ENCODE measurements around the gene POLR3K.
"Not testable (repeated sequence)": the region's sequence is repeated elsewhere in the genome, so short reads cannot be mapped to it uniquely, and the experiment has no call there.

Gene POLR3K

DNA sequence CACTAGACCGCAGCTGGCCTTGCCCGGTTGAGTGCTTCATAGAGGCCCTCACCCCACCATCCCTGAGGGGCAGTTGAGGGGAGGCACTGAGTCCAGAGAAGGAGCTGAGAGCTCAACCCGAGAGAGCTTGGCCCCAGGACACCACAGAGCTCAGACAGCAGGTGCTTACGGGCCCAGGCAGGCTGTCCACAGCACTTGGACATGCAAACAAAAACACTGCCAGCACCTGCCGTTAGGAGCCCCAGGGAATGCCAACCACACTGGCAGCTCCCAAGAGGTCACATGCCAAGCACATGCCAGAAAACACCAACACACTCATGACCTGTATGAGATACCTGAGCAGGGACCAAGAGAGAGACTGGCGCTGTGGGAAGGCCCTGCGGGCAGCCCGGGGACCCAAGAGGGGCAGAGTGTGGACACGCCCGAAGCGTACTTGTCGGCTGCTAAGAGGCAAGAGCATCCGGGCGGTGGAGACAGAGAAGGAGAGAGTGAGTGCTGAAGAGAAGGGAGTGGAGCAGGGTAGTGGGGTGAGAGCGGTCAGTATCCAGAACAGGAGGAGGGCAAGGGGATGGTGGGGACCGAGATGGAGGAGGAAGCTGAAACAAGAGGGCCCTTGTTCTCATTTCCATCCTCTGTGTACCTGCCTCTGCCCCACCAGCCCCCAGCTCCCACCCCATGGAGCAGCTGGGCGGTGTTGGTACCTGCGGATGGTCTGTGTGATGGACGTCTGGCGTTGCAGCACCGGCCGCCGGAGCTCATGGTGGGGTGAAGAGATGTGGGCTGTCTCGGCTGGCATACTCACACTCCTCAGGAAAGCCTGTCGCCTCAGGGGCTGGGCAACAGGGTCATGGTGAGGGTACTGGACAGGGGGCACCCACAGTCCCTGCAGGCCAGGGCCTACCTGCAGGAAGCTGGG lies 10.8 kb upstream of the POLR3K start:
- DNase-seq (ENCODE audit: low spot score) = no peak

DNA sequence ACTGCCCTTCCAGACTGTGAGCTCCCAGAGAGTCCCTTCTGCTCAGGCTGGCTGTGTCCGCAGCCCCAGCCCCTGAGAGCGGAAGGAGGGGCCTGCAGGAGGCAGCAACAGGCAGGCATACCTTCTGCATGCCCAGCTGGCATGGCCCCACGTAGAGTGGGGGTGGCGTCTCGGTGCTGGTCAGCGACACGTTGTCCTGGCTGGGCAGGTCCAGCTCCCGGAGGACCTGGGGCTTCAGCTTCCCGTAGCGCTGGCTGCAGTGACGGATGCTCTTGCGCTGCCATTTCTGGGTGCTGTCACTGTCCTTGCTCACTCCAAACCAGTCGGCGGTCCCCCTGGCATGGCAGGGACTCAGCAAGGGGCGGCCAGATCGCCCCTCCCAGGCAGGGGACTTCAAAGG lies 10.1 kb upstream of the POLR3K start:
- DNase-seq (ENCODE audit: low spot score) = no peak

DNA sequence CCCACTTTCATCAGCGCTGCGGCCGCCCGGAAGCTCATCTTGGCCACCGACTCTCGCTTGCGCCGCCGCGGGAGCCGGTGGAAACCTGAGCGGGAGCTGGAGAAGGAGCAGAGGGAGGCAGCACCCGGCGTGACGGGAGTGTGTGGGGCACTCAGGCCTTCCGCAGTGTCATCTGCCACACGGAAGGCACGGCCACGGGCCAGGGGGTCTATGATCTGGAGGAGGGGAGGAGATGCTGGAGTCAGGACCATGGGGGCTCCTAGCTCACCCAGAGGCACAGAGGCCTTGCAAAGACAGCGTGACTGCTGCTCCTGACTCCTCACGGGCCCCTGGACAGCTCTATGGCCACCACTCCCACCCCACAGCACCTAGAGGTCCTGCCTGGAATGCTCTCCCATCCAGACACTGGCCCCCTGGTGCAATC lies 9.6 kb upstream of the POLR3K start:
- no peak for DNase-seq (ENCODE audit: low spot score)

DNA sequence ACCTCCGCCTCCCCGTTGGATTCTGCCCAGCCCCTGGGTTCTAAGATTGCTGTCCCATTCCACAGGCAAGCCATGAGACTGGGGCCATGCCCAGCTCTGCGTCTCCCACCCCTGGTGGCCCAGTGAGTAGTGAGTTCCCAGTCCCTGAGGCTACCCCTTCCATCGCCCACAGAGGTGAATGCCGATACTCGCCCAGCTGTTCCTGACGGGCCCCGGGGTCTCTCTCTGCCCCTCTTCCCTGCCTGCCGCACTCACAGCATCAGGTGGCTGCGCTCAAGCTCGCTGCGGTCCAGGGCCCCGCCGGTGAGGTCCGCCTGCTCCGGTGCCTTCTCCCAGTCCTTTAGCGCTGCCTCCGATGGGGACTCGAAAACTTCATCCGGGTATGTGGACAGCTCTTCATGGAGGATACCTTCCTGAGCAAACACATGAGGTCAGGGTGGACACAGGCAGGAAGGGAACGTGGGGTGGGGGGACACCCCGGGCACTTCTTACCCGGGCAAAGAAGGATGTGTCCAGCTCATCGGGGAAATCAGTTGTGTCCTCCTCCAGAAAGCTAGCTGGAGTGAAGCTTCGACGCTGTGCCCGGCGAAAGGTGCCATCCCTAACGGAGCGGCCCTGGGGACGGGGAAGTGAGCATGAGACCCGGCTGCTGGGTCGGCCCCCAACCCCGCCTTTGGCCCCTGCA lies 9.0 kb upstream of the POLR3K start:
- no peak for DNase-seq (ENCODE audit: low spot score)

DNA sequence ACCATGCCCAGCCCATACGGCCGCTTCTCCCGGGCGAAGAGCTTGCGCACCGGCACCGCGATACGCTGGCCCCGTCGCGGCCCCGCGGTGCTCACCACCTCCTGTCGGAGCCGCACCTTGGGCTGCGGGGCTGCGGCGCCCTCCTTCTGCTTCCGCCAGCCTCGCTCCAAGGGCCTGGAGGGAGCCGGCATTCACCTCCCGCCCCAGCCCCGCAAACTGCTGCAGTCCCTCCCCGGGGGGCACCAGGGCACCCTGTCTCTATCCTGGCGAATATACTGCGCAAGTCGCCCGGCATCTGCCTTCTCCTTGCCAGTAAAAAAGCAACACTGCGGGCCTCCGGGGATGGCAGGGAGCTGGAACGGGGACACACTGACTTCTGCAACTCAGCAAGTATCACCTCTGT lies 8.5 kb upstream of the POLR3K start:
- no peak for DNase-seq (ENCODE audit: low spot score)

DNA sequence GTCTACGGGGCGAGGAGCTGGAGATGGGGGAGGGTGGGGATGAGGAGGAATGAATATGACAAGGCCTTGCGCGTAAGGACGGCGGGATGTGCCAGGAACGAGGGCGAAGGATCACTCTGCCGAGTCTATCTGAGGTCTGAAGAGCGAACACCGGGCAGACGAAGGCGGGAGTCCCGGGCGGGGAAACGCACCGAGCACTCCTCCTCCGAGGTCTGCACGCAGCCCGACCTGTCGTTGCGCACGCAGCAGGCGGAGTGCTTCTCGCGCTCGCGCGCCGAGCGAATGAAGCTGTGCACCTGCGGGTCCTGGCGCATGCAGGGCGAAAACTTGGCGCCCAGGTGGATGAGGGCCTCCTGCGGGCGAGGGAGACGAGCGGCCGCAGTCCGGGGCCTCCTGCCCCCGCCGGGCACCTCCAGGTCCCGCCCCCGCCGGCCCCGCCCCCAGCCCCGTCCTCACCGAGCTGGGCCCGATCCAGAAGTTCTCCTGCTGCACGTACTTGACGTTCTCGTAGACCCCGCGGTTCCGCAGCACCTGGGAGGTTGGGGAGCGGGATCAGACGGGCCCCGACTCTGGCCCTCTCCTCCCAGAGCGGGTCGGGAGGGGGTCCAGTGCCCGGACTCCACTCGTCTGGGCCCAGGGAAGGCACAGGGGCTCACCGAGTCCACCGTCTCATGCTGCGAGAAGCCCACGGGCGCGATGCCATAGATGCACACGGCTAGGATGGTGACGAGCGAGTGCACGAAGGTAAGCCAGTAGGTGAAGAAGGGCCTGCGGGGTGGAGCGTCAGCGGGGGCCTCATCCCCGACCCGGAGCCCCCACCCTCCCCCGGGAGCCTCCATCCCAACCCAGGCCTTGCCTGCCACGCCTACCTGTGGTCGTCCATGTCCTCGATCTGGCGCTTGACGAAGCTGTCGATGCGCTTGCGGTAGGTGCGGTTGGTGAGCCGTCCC lies 7.8 kb upstream of the POLR3K start:
- no peak for DNase-seq (ENCODE audit: low spot score)

DNA sequence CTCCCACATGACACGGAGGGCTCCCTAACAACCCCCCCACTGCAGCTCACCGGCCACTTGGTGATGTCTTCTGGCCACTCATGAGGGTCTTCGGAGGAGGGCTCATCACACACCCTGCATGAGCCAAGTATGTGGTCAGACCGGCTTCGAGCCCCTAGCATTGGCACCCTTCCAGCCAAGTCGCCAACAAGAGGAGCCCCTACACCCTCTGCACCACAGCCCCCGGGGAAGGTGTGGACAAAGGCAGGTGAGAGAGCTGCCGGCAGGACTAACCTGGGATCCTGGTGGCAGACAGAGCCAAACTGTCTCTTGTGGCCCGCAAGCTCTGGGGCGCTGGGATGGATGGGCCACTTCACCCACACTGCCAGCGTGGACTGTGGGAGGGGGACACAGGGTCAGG lies 6.8 kb upstream of the POLR3K start:
- no peak for DNase-seq (ENCODE audit: low spot score)

DNA sequence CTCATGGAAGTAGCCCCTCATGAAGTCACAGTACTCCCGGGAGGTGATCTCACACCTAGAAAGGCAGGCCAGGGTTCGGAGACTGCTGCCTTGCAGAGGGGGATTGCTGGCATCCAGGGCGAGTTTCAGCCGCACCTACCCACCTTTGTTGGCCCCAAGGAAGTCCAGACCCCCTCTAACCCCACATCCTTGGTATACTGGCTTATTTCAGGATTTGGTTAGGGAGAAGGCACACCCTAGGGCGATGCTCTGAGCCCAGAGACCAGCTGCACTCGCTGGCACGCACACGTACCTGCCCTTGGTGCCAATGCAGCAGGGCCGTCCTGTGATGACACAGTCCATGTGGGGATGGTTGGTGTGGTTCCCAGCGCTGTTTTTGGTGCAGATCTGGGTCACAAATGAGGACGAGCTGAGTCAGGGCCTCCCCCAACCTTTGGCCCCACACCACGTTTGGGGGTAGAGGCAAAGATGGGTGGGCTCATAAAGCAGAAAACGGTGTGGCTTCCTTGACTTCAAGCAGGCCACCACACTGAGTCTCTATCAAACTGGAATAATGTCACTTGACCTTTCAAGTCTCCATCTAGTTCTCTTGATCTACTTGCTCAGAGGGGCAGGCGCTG lies 6.1 kb upstream of the POLR3K start:
- no peak for DNase-seq (ENCODE audit: low spot score)

DNA sequence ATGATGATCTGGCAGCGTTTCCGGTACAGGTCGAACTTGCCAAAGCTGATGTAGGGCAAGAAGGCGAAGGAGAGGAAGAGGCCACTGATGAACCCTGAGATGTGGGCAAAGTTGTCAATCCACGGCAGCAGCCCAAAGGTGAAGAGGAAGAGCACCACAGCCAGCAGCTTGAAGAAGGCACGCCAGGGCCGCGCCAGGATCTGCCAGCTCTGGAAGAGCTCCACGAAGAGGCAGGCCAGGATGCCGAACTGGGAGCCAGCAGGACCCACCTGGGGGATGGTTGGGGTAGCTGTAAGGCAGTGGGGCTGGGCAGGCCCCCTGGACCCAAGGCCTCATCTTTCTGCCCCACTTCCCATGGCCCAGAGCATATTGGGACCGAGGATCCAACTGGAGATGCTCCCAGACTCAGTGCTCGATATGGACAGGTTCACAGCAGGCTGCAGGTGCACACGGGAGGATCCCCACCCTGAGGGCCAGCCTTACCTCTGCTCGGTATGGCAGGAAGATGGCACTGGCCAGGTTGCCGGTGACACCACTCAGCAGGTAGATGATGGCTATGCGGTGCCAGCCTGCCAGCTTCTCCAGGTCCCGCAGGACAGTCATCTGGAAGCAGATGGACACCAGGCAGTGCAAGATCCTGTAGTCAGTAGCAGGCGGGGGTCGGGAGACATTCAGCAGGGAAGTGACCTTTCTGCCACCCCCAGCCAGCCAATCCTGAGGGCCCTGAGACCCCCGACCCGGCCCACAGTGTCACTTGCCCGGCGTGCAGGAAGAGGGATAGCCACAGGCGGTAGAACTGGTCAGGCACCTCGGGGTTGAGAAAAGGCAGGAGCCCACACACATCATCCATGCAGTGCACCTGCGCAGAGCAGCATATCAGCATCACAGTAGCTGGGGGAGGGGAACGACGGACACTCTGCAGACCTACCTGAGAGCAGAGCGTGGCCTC lies 5.4 kb upstream of the POLR3K start:
- no peak for DNase-seq (ENCODE audit: low spot score)

DNA sequence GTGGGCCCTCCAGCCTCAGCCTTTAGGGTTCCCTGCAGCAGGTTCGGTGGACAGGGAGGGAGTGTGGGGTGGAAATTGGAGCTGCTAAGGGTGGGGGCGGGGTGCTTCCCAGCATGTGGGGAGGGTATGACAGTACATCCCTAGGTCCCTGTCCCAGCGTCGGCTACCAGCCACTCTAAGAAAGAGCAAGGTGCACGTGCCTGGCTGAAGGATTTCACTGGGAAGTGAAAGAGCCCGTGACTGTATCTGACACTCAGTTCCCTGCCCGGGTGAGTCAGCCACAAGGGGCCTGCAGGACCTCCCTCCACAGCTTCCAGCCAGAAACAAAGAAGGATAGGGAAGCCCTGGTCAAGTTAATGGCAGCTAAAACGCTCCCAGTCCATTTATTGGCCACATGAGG lies 4.3 kb upstream of the POLR3K start:
- peak; percentile 56 for DNase-seq (ENCODE audit: low spot score)

DNA sequence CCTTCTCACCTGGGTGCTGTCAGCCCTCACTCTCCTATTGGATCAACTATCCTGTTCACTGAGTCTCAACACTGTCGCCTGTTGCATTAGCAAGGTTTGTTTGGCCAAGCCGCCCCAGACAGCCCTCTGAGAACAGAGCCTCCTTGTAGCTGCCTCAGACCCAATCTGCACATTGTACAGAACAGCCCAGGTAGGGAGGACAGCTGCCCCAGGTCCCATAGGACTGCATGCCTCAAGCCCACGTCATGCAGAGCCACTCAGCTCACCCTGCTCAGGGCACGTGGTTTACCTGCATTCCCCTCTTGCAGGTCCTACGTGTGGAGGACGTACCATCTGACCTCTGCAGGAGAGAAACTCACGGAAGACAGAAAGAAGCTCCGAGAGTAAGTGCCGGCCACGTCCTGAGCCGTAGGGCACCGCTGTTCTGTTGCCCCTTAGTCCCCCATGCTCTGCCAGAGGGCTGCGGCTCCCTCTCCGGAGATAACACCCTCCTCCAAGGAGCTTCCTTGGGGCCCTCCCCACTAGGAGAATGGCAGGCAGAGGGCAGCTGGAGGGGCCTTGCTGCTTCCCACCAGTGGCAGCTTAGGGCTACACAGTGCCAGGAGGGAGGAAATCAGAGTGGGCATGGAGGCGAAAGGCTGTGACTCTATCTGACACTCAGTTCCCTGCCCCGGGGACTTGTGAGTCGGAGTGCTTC lies 3.0 kb upstream of the POLR3K start:
- DNase-seq (ENCODE audit: low spot score) = no peak

DNA sequence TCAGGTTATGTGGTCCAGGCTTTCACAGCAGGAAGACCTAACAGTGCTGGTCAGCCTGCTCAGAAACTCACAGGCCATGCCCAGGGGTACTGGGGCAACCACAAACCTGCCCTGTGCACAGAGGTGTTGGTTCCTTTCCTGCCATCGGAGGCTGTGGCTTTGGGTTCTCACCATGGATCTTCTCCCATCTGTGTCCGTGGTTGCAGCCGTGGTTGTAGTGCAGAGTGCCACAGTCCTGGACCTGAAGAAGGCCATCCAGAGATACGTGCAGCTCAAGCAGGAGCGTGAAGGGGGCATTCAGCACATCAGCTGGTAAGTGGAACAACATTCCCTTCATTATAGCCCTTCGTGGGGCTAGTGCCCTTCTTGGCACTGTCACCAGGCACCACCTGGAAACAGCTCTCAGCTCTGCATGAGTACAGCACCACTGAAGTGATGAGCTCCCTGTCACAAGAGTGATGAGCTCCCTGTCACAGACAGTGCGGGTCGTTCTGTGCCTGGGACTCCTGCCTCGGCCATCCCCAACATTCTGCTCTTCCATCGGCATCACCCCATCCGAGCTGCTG lies 2.2 kb upstream of the POLR3K start:
- DNase-seq (ENCODE audit: low spot score) = no peak

DNA sequence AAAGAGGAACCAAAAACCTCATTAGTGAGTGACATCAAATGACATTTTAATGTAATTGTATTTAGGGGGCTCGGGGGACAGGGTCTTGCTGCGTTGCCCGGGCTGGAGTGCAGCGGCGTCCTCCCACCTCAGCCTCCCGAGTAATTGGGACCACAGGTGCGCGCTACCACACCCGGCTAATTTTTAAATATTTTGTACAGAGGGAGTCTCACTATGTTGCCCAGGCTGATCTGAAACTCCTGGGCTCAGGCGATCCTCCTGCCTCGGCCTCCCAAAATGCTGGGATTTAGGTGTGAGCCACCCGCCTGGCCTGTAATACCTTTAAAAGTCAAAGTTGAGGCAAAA lies 801 bp upstream of the POLR3K start:
- no peak for DNase-seq (ENCODE audit: low spot score)

DNA sequence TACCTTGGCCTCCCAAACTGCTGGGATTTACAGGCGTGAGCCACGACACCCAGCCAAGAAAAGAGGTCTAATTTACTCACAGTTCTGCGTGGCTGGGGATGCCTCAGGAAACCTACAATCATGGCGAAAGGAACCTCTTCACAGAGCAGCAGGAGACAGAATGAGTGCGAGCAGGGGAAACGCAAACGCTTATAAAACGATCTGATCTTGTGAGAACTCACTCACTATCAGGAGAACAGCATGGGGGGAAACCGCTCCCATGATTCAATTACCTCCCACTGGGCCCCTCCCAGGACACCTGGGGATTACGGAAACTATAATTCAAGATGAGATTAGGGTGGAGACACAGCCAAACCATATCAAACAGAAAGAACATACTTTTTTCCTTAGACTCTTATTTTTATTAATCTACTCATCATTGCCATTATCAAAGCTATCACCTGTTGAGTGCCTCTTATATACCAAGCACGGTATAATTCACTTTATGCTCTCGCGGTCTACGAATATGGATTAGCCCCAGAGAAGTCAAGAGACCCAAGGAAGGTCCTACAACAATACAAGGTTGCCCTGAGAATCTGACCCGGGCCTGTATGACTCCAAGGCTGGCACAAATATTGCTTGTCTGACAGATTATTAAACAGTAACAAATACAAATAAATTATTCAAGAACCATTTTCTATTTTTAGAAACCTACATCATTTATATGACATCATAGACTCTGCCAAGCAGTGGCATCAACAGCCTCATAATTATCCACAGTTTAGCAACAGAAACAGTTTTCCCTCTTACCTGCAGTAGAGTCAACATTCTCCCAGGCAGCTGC lies 2.4 kb downstream of the POLR3K start:
- DNase-seq (ENCODE audit: low spot score) = no peak

DNA sequence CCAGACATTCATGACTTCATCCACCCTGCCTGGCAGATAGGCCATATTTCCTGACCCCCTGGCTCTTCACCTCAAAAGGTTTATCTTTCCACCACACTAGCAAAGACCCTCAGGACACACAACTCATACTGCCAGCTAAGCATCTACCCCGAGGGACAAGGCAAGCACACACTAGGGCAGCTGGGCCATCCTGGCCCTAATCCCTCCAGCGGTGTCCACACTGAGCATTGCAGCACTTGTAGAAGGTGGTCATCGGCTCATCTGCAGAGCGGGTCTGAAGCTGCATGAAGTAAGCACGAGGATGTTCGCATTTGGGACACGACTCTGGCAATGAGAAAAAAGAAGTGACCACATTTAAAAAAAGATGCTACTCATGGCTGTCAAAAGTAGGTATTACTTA lies 6.2 kb downstream of the POLR3K start:
- no peak for DNase-seq (ENCODE audit: low spot score)

DNA sequence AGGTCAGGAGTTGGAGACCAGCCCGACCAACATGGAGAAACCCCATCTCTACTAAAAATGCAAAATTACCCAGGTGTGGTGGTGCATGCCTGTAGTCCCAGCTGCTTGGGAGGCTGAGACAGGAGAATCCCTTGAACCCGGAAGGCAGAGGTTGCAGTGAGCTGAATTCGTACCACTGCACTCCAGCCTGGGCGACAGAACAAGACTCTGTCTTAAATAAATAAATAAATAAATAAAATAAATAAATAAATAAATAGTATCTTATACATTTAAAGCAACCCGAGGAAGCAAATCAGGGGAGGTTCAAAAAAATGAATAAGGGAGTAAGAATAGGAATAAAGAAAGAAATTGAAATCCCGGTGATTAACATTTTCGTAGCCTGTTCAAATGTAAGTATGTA lies 6.9 kb downstream of the POLR3K start:
- DNase-seq (ENCODE audit: low spot score) = not testable (repeated sequence)

DNA sequence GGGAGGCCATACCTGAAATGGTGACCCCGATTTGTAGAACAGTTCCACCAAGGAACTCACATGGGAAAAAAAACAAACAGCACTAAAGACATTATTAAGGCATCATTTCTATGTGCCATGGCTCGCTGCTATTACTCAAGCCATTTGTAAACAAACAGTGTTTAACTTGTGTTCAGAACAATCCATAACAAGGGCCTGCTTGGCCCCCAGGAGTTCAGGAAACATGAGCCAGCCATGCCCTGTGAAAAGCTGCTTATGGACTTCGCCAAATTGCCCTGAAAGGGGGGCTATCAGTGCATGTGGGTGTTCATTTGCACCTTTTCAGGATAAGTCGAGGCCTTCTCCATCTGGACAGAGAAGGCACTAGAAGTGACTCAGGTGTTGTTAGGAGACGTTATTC lies 8.0 kb downstream of the POLR3K start:
- no peak for DNase-seq (ENCODE audit: low spot score)

DNA sequence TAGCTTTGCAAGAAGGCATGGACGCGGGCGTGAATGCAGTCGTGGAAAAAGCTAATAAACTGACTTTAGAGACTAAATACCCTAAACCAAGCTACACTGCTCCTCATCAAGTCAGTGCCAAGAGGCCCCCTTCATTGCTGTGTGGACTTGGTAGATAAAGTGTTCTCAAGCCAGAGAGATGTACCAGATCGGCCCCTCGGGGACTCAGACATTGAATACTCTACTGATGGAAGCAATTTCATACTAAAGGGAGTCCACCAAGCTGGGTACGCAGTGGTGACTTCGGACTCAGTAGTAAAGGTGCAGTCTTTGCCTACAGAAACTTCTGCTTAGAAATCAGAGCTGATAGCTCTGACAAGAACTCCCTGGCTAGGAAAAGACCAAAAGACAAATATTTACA lies 8.8 kb downstream of the POLR3K start:
- DNase-seq (ENCODE audit: low spot score) = no peak

DNA sequence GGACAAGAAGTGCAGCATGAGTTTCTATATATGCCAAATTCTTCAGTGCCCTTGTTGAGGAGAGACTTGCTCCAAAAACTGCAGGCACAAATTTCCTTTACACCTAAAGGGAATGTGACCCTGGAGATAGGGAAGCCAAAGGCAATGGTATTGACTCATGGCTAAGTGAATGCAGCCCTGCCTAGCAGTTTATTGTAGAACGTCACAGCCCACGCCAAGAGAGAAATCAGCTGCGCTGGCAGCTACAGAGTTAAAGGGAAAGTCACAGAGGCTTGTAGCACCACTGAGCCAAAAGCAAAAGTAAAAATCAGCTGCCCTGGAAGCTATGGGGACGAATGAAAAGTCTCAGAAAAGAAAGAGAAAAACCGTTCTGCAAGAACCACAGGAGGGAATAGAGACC lies 10.1 kb downstream of the POLR3K start:
- no peak for DNase-seq (ENCODE audit: low spot score)
